ENCODE data around the gene FUT8. TPM values are rescaled to one million over a fixed set of nuclear protein-coding genes. Genes with fewer than 3 reads are reported as not detected.

The FUT8 gene
- total and polyA plus RNA-seq, 2 of the 8 experiments (the other 6 are each of a cell fraction or from before 2014, with no cell fraction given): 10.5 to 25.1 TPM

- H3K56ac ChIP-seq (replicated peaks; ENCODE audit: insufficient read length, low read depth, low read length): no peak overlapping the region
- ChIA-PET CTCF (ENCODE audit: partially characterized antibody) (interaction anchor here (0.6 to 1.0 kb wide), 5 partner anchors 29 to 406 kb away, joined by 3 to 4 read pairs (median 3); no protein-coding TSS in a partner anchor), POLR2A (ENCODE audit: partially characterized antibody) (no interaction called here)
- H4K8ac ChIP-seq (ENCODE audit: extremely low read depth, insufficient read depth, low read length): no peak overlapping the region
- no peaks in the 10 kb centered on the region for H3K79me2 ChIP-seq (ENCODE audit: control insufficient read depth in 1 of 2, insufficient read depth in 2 of 2, low read length in 2 of 2)
- no peak overlapping the region for H2BK120ac ChIP-seq (replicated peaks; ENCODE audit: low read depth, low read length)
- H4K91ac ChIP-seq (replicated peaks; ENCODE audit: insufficient read length, low read length): no peak overlapping the region
- no peak overlapping the region for H4K5ac ChIP-seq (ENCODE audit: insufficient read length, low read depth, low read length)
- no peak overlapping the region for H2BK12ac ChIP-seq (ENCODE audit: low read depth, low read length)
- no peak overlapping the region for H3K9ac ChIP-seq (replicated peaks in 1 of 4; ENCODE audit: extremely low read depth in 1 of 4, low read depth in 3 of 4, low read length in 3 of 4)
- no peak overlapping the region for H3K14ac ChIP-seq (ENCODE audit: insufficient read length)
- no peaks in the 10 kb centered on the region for H4K20me1 ChIP-seq (replicated peaks in 1 of 2; ENCODE audit: control insufficient read depth in 1 of 2, insufficient read depth in 2 of 2, low read length in 2 of 2)
- H3K27ac ChIP-seq (ENCODE audit: low read depth, low read length): no peak overlapping the region
- no peak overlapping the region for H3K4me2 ChIP-seq (ENCODE audit: insufficient read depth in 1 of 2, low read depth in 2 of 2, low read length in 2 of 2)
- no peaks in the 10 kb centered on the region for H3K23me2 ChIP-seq (ENCODE audit: low read depth, low read length)
- H3K4me3 ChIP-seq (ENCODE audit: extremely low read depth in 1 of 4, insufficient read depth in 2 of 4, low read depth in 3 of 4, low read length in 4 of 4): no peak overlapping the region
- H2AK5ac ChIP-seq (ENCODE audit: low read depth, low read length): no peak overlapping the region
- no peak overlapping the region for H3K18ac ChIP-seq (ENCODE audit: extremely low read depth, low read length)
- peaks cover 0 to 8% (median 0%) of the 10 kb centered on the region in 4 experiments; a peak in 1 of 7 replicates for H3K4me1 ChIP-seq (replicated peaks in 1 of 4; ENCODE audit: control insufficient read depth in 3 of 4, insufficient read depth in 4 of 4, low read length in 3 of 4)
- no peaks in the 10 kb centered on the region for H3K79me1 ChIP-seq (ENCODE audit: low read depth, low read length)
- no peak overlapping the region for H2BK5ac ChIP-seq (ENCODE audit: low read depth, low read length)
- no peaks in the 10 kb centered on the region for H3K36me3 ChIP-seq (ENCODE audit: control insufficient read depth in 2 of 4, insufficient read depth in 4 of 4, low read length in 3 of 4)
- H2BK15ac ChIP-seq (ENCODE audit: low read length): no peak overlapping the region
- H3K23ac ChIP-seq (ENCODE audit: insufficient read length): no peak overlapping the region
- TF ChIP-seq KDM4A (IDR thresholded peaks at IDR 0.05; ENCODE audit: low read depth, low read length, severe bottlenecking) (no peak), SIRT6 (IDR thresholded peaks at IDR 0.05; ENCODE audit: low read length) (no peak), CTCF (IDR thresholded peaks at IDR 0.05; ENCODE audit: control extremely low read depth in 1 of 3, insufficient read depth in 1 of 3, low read depth in 1 of 3, low read length in 3 of 3) (no peak), ASH2L (IDR thresholded peaks at IDR 0.05; ENCODE audit: low read length) (no peak), POLR2A (IDR thresholded peaks at IDR 0.05; ENCODE audit: control extremely low read depth in 1 of 2, low read depth in 2 of 2, low read length in 2 of 2) (no peak), NRF1 (IDR thresholded peaks at IDR 0.05; ENCODE audit: low read depth, low read length) (no peak), CBX8 (IDR thresholded peaks at IDR 0.05; ENCODE audit: borderline replicate concordance, low read depth, low read length) (no peak), RXRA (IDR thresholded peaks at IDR 0.05; ENCODE audit: insufficient read depth, low read depth, low read length) (no peak), TCF12 (IDR thresholded peaks at IDR 0.05; ENCODE audit: low read depth, low read length) (no peak), SP4 (IDR thresholded peaks at IDR 0.05; ENCODE audit: low read length) (no peak), POU5F1 (IDR thresholded peaks at IDR 0.05; ENCODE audit: low read depth, low read length) (no peak)
- no peak for DNase-seq (ENCODE audit: low read depth in 1 of 2, low spot score in 2 of 2)
- H3K4ac ChIP-seq (replicated peaks; ENCODE audit: insufficient read length, low read depth, low read length): no peak overlapping the region
- H2BK20ac ChIP-seq (ENCODE audit: low read length): no peak overlapping the region
- FAIRE-seq: no peak
- H2AFZ ChIP-seq (ENCODE audit: low read length): no peak overlapping the region
- H3K9me3 ChIP-seq (ENCODE audit: insufficient read depth in 2 of 2, low read depth in 1 of 2, low read length in 1 of 2): no peaks in the 10 kb centered on the region
- no peaks in the 10 kb centered on the region for H3K27me3 ChIP-seq (replicated peaks in 1 of 4; ENCODE audit: control insufficient read depth in 3 of 4, extremely low read depth in 1 of 4, insufficient read depth in 3 of 4, low read length in 3 of 4)
Measured at GRCh38 chr14:65554837-65555236, 142.3 kb downstream of the FUT8 start.

Data from H1 (cell line).